Measurements from ENCODE around the gene RIPOR2.

DNA sequence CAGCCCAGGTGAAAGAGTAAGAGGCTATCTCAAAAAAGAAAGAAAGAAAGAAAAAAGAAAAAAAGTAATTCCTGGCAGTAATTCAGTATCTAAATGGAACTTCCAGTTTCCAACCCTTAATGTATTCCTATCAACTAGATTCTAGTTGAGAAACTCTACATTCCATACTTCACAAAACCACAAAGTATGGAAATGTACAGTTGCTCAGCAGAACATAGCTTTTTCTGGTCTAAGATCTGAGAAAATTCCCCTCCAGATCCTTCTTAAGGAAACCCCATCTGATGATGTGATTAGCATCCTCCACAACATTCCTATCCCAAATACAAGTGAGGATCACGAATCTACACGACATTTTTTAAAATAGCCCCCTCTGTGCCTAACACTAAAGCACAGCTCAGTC, 140.7 kb downstream of the RIPOR2 start:
- TF ChIP-seq, protein P1, sequence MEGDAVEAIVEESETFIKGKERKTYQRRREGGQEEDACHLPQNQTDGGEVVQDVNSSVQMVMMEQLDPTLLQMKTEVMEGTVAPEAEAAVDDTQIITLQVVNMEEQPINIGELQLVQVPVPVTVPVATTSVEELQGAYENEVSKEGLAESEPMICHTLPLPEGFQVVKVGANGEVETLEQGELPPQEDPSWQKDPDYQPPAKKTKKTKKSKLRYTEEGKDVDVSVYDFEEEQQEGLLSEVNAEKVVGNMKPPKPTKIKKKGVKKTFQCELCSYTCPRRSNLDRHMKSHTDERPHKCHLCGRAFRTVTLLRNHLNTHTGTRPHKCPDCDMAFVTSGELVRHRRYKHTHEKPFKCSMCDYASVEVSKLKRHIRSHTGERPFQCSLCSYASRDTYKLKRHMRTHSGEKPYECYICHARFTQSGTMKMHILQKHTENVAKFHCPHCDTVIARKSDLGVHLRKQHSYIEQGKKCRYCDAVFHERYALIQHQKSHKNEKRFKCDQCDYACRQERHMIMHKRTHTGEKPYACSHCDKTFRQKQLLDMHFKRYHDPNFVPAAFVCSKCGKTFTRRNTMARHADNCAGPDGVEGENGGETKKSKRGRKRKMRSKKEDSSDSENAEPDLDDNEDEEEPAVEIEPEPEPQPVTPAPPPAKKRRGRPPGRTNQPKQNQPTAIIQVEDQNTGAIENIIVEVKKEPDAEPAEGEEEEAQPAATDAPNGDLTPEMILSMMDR (conservative IDR thresholded peaks at IDR 0.05; ENCODE audit: low read length), result no peak
- TF ChIP-seq EZH2phosphoT487 (IDR thresholded peaks at IDR 0.05; ENCODE audit: borderline replicate concordance, low read depth, low read length), result no peak

All from OCI-LY7 (cell line).